ENCODE data around the gene BACH1. TPM values are rescaled to one million over a fixed set of nuclear protein-coding genes. Genes with fewer than 3 reads are reported as not detected.
"Not testable (repeated sequence)": the region's sequence is repeated elsewhere in the genome, so short reads cannot be mapped to it uniquely, and the experiment has no call there.

Gene BACH1
- total and polyA plus RNA-seq, 4 donors, result 12.1 to 103 (median 52.4) TPM

DNA sequence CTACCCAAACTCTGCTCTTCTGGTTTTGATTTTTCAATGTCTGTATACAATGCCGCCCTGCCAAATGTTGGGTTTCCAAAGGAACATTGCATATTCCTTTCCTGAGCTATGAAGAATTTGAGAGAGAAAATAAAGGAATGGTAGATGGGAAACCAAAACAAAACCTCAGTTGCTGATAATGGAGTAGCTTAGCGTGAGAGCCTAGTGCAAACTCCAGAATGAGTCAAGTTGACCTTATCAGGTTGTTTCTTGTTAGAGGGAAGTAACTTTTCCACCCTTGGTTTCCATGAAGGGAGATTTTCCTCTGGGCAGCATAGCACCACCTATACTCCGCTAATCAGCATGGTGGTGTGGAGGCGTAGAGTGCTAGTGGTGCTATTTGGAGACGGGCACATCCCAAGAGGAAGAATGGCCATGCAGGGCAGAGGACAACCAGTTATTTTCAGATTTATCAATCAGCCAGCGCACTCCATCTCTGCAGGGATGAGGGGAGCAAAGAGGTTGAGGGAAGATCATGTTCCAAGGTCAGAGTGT lies 51.6 kb downstream of the BACH1 start:
- Histone ChIP-seq H3K9me3 (ENCODE audit: control insufficient read depth, low read length) (no peaks in the 10 kb centered on the region), H3K27me3 (ENCODE audit: control insufficient read depth in 1 of 2, insufficient read depth in 2 of 2, low read length in 1 of 2) (no peaks in the 10 kb centered on the region), H3K27ac (ENCODE audit: low read depth in 1 of 2, low read length in 2 of 2) (no peak overlapping the region), H3K4me1 (ENCODE audit: control insufficient read depth in 1 of 2, insufficient read depth in 2 of 2, low read length in 2 of 2) (peaks cover 5% of the 10 kb centered on the region in 2 donors), H3K36me3 (ENCODE audit: control insufficient read depth in 1 of 2, insufficient read depth in 2 of 2, low read length in 1 of 2) (no peaks in the 10 kb centered on the region), H3K4me3 (ENCODE audit: low read length in 2 of 2) (no peak overlapping the region)
- intact Hi-C loops (cut with DNase I), result loop anchor here in 1 of 2 donors (5.0 kb wide), 1 partner anchor 183 kb away; no protein-coding TSS in a partner anchor
- ATAC-seq (ENCODE audit: low FRiP score) (no peak), DNase-seq (no peak)
- WGBS, 2 donors, result 90 to 95% methylated on average over 6 of the region's 6 CpGs

DNA sequence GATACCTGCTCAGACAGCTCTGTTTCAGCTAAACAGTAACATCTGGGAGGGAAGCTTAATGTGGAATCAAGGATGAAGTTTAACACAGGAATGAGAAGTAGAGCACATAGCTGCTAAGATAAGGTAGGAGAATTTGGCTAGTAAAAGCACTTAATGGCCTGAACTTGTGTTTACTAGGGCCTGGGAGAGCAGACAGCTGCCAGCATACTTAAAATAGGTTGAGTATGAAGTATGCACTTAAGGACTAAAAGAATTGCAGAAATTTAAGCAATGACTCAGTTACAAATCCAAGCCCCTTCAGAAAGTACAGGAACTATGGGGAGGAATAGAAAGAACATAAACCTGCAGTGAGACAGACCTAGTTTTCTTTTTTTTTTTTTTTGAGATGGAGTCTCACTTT lies 53.0 kb downstream of the BACH1 start:
- DNase-seq (no peak), ATAC-seq (ENCODE audit: low FRiP score) (no peak)
- no peaks in the 10 kb centered on the region for H3K27me3 ChIP-seq (ENCODE audit: control insufficient read depth in 1 of 2, insufficient read depth in 2 of 2, low read length in 1 of 2)
- intact Hi-C loops (cut with DNase I), result loop anchor here in 1 of 2 donors (5.0 kb wide), 1 partner anchor 184 kb away; no protein-coding TSS in a partner anchor
- H3K27ac ChIP-seq (ENCODE audit: low read depth in 1 of 2, low read length in 2 of 2), result peak overlapping the region in 1 of 2 donors; percentile 45
- H3K4me1 ChIP-seq (ENCODE audit: control insufficient read depth in 1 of 2, insufficient read depth in 2 of 2, low read length in 2 of 2), result peaks cover 5% of the 10 kb centered on the region in 2 donors
- no peaks in the 10 kb centered on the region for H3K9me3 ChIP-seq (ENCODE audit: control insufficient read depth, low read length)
- no peak overlapping the region for H3K4me3 ChIP-seq (ENCODE audit: low read length in 2 of 2)
- no peaks in the 10 kb centered on the region for H3K36me3 ChIP-seq (ENCODE audit: control insufficient read depth in 1 of 2, insufficient read depth in 2 of 2, low read length in 1 of 2)

DNA sequence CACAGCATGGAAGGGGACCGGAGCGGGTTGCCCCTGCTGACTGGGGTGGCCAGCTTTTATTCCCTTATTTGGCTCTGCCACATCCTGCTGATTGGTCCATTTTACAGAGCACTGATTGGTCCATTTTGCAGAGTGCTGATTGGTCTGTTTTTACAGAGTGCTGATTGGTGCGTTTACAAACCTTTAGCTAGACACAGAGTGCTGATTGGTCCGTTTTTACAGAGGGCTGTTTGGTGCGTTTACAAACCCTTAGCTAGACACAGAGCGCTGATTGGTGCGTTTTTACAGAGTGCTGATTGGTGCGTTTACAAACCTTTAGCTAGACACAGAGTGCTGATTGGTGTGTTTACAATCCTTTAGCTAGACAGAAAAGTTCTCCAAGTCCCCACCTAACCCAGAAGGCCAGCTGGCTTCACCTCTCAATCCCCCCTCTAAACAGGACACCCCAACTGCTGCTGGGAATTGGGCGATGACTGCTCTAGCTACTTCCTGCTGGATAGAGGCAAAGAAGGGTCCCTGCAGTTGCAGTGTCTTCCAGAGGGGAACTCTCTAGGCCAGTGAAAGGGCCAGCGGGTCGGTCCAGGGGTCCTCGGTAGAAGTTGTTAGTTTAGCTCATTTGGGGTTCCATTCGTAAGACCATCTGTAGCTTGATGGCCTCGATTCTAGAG lies 56.5 kb downstream of the BACH1 start:
- H3K4me3 ChIP-seq (ENCODE audit: low read length in 2 of 2); H3K4me1 ChIP-seq (ENCODE audit: control insufficient read depth in 1 of 2, insufficient read depth in 2 of 2, low read length in 2 of 2); H3K36me3 ChIP-seq (ENCODE audit: control insufficient read depth in 1 of 2, insufficient read depth in 2 of 2, low read length in 1 of 2); H3K27me3 ChIP-seq (ENCODE audit: control insufficient read depth in 1 of 2, insufficient read depth in 2 of 2, low read length in 1 of 2); DNase-seq; intact Hi-C loops (cut with DNase I); H3K9me3 ChIP-seq (ENCODE audit: control insufficient read depth, low read length); H3K27ac ChIP-seq (ENCODE audit: low read depth in 1 of 2, low read length in 2 of 2); ATAC-seq (ENCODE audit: low FRiP score): not testable (repeated sequence)
- 97 to 98% methylated on average over 14 of the region's 14 CpGs for WGBS, 2 donors

DNA sequence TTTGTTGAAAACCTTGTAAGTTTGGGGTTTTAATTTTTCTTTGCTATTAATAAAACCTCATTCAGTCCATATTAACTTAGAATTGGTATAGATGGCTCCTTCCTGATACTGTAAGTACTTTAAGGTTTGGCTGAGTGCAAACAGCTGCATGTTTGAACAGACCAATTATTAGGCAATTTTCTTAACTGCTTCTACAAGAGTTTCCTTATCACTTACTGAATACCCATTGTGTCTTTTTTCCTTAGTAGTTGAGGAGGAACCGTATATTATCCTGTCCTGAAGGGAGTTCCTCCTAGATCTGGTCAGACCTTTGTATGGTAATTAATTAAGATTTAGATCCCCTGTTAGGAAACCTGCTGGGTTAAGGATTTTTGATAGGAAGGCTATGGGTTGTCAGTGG lies 57.6 kb downstream of the BACH1 start:
- ATAC-seq (ENCODE audit: low FRiP score); H3K9me3 ChIP-seq (ENCODE audit: control insufficient read depth, low read length); intact Hi-C loops (cut with DNase I); H3K4me1 ChIP-seq (ENCODE audit: control insufficient read depth in 1 of 2, insufficient read depth in 2 of 2, low read length in 2 of 2); H3K27me3 ChIP-seq (ENCODE audit: control insufficient read depth in 1 of 2, insufficient read depth in 2 of 2, low read length in 1 of 2); H3K4me3 ChIP-seq (ENCODE audit: low read length in 2 of 2); H3K36me3 ChIP-seq (ENCODE audit: control insufficient read depth in 1 of 2, insufficient read depth in 2 of 2, low read length in 1 of 2); DNase-seq; H3K27ac ChIP-seq (ENCODE audit: low read depth in 1 of 2, low read length in 2 of 2): not testable (repeated sequence)
- whole genome bisulfite sequencing, 2 donors, result 89 to 93% methylated on average over 1 of the region's 1 CpG

DNA sequence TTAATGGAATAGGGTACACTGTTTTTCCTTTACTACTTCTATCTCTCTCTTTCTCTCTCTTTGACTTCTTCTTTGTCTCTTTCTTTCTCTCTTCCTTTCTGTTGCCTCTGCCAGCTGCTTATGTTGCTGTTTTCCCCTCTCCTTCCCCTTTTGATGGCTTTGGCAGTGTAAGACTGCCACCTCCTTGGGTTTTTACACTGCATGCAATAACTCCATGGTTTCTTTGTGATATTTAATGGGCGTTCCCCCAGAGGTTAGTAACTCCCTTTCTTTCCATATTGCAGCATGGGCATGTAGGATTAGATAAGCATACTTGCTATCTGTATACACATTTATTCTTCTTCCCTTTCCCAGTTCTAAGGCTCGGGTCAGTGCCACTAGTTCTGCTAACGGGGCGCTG lies 58.1 kb downstream of the BACH1 start:
- intact Hi-C loops (cut with DNase I); ATAC-seq (ENCODE audit: low FRiP score): not testable (repeated sequence)
- WGBS, 2 donors, result 90 to 91% methylated on average over 4 of the region's 4 CpGs

DNA sequence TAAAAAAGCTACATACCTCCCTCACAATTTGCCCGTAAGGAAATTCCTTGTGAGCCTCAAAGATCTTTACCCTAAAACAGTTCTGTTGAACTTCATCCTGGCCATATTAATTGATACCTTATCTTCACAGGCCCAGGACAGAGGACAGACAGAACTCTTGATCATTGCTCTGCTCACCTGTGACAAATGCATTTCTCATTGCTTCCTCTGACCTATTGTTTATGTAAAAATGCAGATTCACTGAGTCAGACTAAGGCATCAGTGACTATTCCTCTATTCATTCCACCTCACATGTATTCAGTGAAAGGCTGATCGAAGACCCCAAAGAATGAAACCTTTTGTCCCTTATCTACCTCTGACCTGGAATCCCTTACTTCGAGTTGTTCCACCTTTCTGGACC lies 61.0 kb downstream of the BACH1 start:
- DNase-seq (no peak), ATAC-seq (ENCODE audit: low FRiP score) (no peak)
- Histone ChIP-seq H3K4me3 (ENCODE audit: low read length in 2 of 2) (no peak overlapping the region), H3K27me3 (ENCODE audit: control insufficient read depth in 1 of 2, insufficient read depth in 2 of 2, low read length in 1 of 2) (no peaks in the 10 kb centered on the region), H3K4me1 (ENCODE audit: control insufficient read depth in 1 of 2, insufficient read depth in 2 of 2, low read length in 2 of 2) (peaks cover 0 to under 1% of the 10 kb centered on the region in 2 donors), H3K27ac (ENCODE audit: low read depth in 1 of 2, low read length in 2 of 2) (no peak overlapping the region), H3K9me3 (ENCODE audit: control insufficient read depth, low read length) (no peaks in the 10 kb centered on the region), H3K36me3 (ENCODE audit: control insufficient read depth in 1 of 2, insufficient read depth in 2 of 2, low read length in 1 of 2) (no peaks in the 10 kb centered on the region)
- intact Hi-C loops (cut with DNase I), result no loop called here
- 91% methylated on average over 3 of the region's 3 CpGs for WGBS, 2 donors

More for the DNA sequence above, 58.1 kb downstream of the BACH1 start:
- not testable (repeated sequence) for H3K27ac ChIP-seq (ENCODE audit: low read depth in 1 of 2, low read length in 2 of 2); H3K36me3 ChIP-seq (ENCODE audit: control insufficient read depth in 1 of 2, insufficient read depth in 2 of 2, low read length in 1 of 2); H3K4me1 ChIP-seq (ENCODE audit: control insufficient read depth in 1 of 2, insufficient read depth in 2 of 2, low read length in 2 of 2); H3K9me3 ChIP-seq (ENCODE audit: control insufficient read depth, low read length); H3K4me3 ChIP-seq (ENCODE audit: low read length in 2 of 2); DNase-seq; H3K27me3 ChIP-seq (ENCODE audit: control insufficient read depth in 1 of 2, insufficient read depth in 2 of 2, low read length in 1 of 2)

DNA sequence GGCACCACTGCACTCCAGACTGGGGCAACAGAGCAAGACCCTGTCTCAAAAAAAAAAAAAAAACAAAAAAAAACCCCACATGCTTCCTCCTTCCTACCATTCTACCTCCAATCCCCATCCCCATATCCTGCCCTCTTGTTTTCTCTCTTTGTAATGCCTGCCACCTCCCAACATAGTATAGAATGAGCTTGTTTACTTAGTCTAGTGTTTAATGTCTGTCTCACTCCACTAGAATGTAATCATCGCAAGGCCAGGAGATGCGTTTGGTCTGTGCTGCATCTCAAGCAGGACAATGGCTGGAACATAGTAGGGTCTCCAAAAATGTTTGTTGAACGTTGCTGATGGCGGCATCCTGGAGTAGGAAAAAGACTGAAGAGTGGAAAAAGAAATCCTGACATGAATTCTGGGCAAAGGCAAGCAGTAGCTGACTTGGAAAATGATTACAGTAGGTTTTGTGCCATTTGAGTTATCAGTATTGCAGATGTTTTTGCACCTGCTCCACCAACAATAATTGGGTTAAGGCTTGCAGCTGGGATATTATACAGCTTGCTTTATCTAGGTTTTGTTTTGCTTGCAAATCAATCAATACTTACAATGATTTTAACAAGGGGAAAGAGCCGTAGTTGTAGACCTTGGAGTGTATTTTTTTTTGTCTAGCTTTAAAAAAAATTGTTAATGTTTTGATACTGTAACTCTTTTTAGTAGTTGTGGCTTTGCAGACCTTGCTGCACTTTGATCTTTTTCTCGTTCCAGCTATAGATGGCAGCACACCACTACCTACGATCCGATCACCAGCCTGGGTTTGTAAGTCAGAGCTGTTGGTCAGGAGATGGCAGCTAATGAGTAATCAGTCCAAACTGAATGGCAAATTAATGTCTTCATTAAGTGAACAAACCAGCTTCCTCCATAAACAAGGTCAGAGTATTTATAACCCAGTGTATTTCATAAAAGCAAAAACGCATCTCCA lies 62.4 kb downstream of the BACH1 start:
- no peak for DNase-seq
- Histone ChIP-seq H3K27ac (ENCODE audit: low read depth in 1 of 2, low read length in 2 of 2) (no peak overlapping the region), H3K9me3 (ENCODE audit: control insufficient read depth, low read length) (no peaks in the 10 kb centered on the region), H3K27me3 (ENCODE audit: control insufficient read depth in 1 of 2, insufficient read depth in 2 of 2, low read length in 1 of 2) (no peaks in the 10 kb centered on the region), H3K4me3 (ENCODE audit: low read length in 2 of 2) (no peak overlapping the region), H3K4me1 (ENCODE audit: control insufficient read depth in 1 of 2, insufficient read depth in 2 of 2, low read length in 2 of 2) (no peaks in the 10 kb centered on the region), H3K36me3 (ENCODE audit: control insufficient read depth in 1 of 2, insufficient read depth in 2 of 2, low read length in 1 of 2) (no peaks in the 10 kb centered on the region)
- 76 to 83% methylated on average over 9 of the region's 9 CpGs for WGBS, 2 donors
- ATAC-seq (ENCODE audit: low FRiP score), result no peak
- intact Hi-C loops (cut with DNase I), result no loop called here

DNA sequence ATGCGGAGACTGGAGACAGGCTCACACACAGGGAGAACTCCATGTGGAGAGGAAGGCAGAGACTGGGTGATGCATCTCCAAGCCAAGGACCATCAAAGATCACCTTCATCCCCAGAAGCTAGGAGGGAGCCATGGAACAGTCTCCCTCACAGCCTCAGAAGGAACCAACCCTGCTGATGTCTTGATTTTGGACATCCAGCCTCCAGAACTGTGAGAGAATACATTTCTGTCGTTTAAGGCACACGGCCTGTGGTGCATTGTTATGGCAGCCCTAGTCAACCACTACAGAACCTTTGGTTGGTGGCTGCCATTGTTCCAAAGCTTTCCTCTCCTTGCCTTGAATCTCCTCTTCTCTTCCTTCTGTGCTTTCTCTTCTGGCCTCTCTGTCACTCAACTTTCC lies 64.0 kb downstream of the BACH1 start:
- DNase-seq (no peak), ATAC-seq (ENCODE audit: low FRiP score) (no peak)
- 97% methylated on average over 3 of the region's 3 CpGs for WGBS, 2 donors
- no peaks in the 10 kb centered on the region for H3K9me3 ChIP-seq (ENCODE audit: control insufficient read depth, low read length)
- no peak overlapping the region for H3K27ac ChIP-seq (ENCODE audit: low read depth in 1 of 2, low read length in 2 of 2)
- no peaks in the 10 kb centered on the region for H3K27me3 ChIP-seq (ENCODE audit: control insufficient read depth in 1 of 2, insufficient read depth in 2 of 2, low read length in 1 of 2)
- H3K36me3 ChIP-seq (ENCODE audit: control insufficient read depth in 1 of 2, insufficient read depth in 2 of 2, low read length in 1 of 2), result no peaks in the 10 kb centered on the region
- H3K4me3 ChIP-seq (ENCODE audit: low read length in 2 of 2), result no peak overlapping the region
- H3K4me1 ChIP-seq (ENCODE audit: control insufficient read depth in 1 of 2, insufficient read depth in 2 of 2, low read length in 2 of 2), result no peaks in the 10 kb centered on the region
- intact Hi-C loops (cut with DNase I), result no loop called here
